CD14-positive monocyte (primary cell): ENCODE data around the gene OLFML1. TPM values are rescaled to one million over a fixed set of nuclear protein-coding genes. Genes with fewer than 3 reads are reported as not detected.

Source experiments
- DNase-seq, 3 donors: peaks; one replicate each; pipeline ENCODE4 v3.0.0-alpha.2; 2011 to 2022
- H2AFZ ChIP-seq: 2 replicates; pipeline ENCODE4 v1.6.0; 2012; ENCODE audit warnings: mild to moderate bottlenecking, low read depth, low read length, inconsistent platforms; ENCODE audit not compliant: insufficient read depth, poor library complexity, severe bottlenecking
- H3K27ac ChIP-seq, 2 donors: 1 replicate in 1 of 2; 2 replicates in 1 of 2; pipeline ENCODE4 v1.5.1; 2012 to 2013; ENCODE audit warnings: low read length in 2 of 2, control low read depth in 1 of 2, inconsistent platforms in 1 of 2, low read depth in 1 of 2, mild to moderate bottlenecking in 1 of 2
- H3K27me3 ChIP-seq, 2 donors: one replicate each; pipeline versions ENCODE4 v1.6.0 to v1.6.1; 2011 to 2013; ENCODE audit warnings: low read length in 2 of 2; ENCODE audit not compliant: control insufficient read depth in 2 of 2, insufficient read depth in 2 of 2
- H3K36me3 ChIP-seq, 2 donors: replicated peaks in 1 of 2; 1 replicate in 1 of 2; 2 replicates in 1 of 2; pipeline versions ENCODE4 v1.5.1 to v1.6.1; 2012 to 2013; ENCODE audit warnings: low read length in 2 of 2, control low read depth in 1 of 2, inconsistent platforms in 1 of 2, mild to moderate bottlenecking in 1 of 2; ENCODE audit not compliant: insufficient read depth in 2 of 2, control insufficient read depth in 1 of 2
- H3K4me1 ChIP-seq, 2 donors: 1 replicate in 1 of 2; 2 replicates in 1 of 2; pipeline versions ENCODE4 v1.5.1 to v1.6.1; 2012 to 2013; ENCODE audit warnings: low read length in 2 of 2, control low read depth in 1 of 2, inconsistent platforms in 1 of 2, mild to moderate bottlenecking in 1 of 2, moderate library complexity in 1 of 2; ENCODE audit not compliant: insufficient read depth in 2 of 2, control insufficient read depth in 1 of 2
- H3K4me2 ChIP-seq: replicated peaks from 2 replicates; pipeline ENCODE3; 2012; ENCODE audit warnings: low read length, moderate library complexity, mild to moderate bottlenecking; ENCODE audit not compliant: poor library complexity, severe bottlenecking; ENCODE audit errors: extremely low read depth
- H3K4me3 ChIP-seq, 3 experiments: fragments of 200-600 bp in 1 of 3; sonication (generic) in 1 of 3; replicated peaks in 1 of 3; 1 replicate in 2 of 3; 2 replicates in 1 of 3; pipeline ENCODE4 v1.5.1; 2011 to 2013; ENCODE audit warnings: low read length in 3 of 3, mild to moderate bottlenecking in 3 of 3, control low read depth in 2 of 3, low read depth in 2 of 3, inconsistent platforms in 1 of 3, moderate library complexity in 1 of 3
- H3K79me2 ChIP-seq: 2 replicates; pipeline ENCODE4 v1.6.0; 2012; ENCODE audit warnings: mild to moderate bottlenecking, control low read depth, inconsistent platforms, low read length, moderate library complexity; ENCODE audit not compliant: insufficient read depth
- H3K9ac ChIP-seq: 2 replicates; pipeline ENCODE4 v1.6.0; 2017; ENCODE audit warnings: low read length, mild to moderate bottlenecking; ENCODE audit not compliant: insufficient read depth, poor library complexity, severe bottlenecking
- H3K9me3 ChIP-seq, 2 donors: replicated peaks in 1 of 2; 1 replicate in 1 of 2; 2 replicates in 1 of 2; pipeline versions ENCODE4 v1.5.1 to v1.6.1; 2012 to 2013; ENCODE audit warnings: low read length in 2 of 2, control low read depth in 1 of 2; ENCODE audit not compliant: control insufficient read depth in 1 of 2, insufficient read depth in 1 of 2
- H4K20me1 ChIP-seq: 2 replicates; pipeline ENCODE4 v1.6.0; 2012; ENCODE audit warnings: mild to moderate bottlenecking, low read length, control low read depth, moderate library complexity; ENCODE audit not compliant: insufficient read depth
- H3K27ac Mint-ChIP-seq, 7 donors: one replicate each; pipeline ENCODE4 v1.8.0; 2020; ENCODE audit warnings: mild to moderate bottlenecking in 7 of 7, mixed read lengths in 7 of 7, moderate library complexity in 6 of 7, inconsistent platforms in 2 of 7
- H3K27me3 Mint-ChIP-seq, 3 donors: one replicate each; pipeline ENCODE4 v1.8.0; 2021 to 2022; ENCODE audit warnings: low read depth in 3 of 3, mild to moderate bottlenecking in 3 of 3, mixed read lengths in 3 of 3, moderate library complexity in 3 of 3, inconsistent platforms in 1 of 3
- H3K36me3 Mint-ChIP-seq, 2 donors: one replicate each; pipeline ENCODE4 v1.8.0; 2020; ENCODE audit warnings: mixed read lengths in 2 of 2, inconsistent platforms in 1 of 2, mild to moderate bottlenecking in 1 of 2
- H3K4me1 Mint-ChIP-seq: one replicate; pipeline ENCODE4 v1.8.0; 2020; ENCODE audit warnings: mild to moderate bottlenecking, mixed read lengths
- H3K4me3 Mint-ChIP-seq, 2 donors: one replicate each; pipeline ENCODE4 v1.8.0; 2020; ENCODE audit warnings: mild to moderate bottlenecking in 2 of 2, mixed read lengths in 2 of 2, moderate library complexity in 1 of 2
- H3K9me3 Mint-ChIP-seq, 7 donors: one replicate each; pipeline ENCODE4 v1.8.0; 2020 to 2022; ENCODE audit warnings: mixed read lengths in 7 of 7, mild to moderate bottlenecking in 6 of 7, moderate library complexity in 6 of 7, inconsistent platforms in 2 of 7
- WGBS: methylation state at CpG from one replicate; pipeline ENCODE4 v1.1.5; 2013; ENCODE audit warnings: missing lambda C conversion rate; ENCODE audit not compliant: insufficient coverage; 5-methylcytosine and 5-hydroxymethylcytosine counted together
- intact Hi-C, 2 donors: fragments of 100-400 bp; cut with micrococcal nuclease; formaldehyde crosslinking; loops; one replicate each; pipeline versions ENCODE4 v1.15.0 to v1.15.1; 2023
- polyA plus RNA-seq, 3 donors: library from polyadenylated mRNA; depleted of rRNA in 1 of 3; unstranded in 2 of 3; stranded (reverse) in 1 of 3; fragments of 300-500 nt in 2 of 3; fragments of >200 nt in 1 of 3; fragmentation: Illumina TruSeq in 2 of 3; gene quantifications; 1 replicate in 2 of 3; 2 replicates in 1 of 3; pipeline ENCODE4 v1.2.3, GENCODE V29; 2012 to 2021
- TF ChIP-seq, protein P1 (sequence below): fragments of 200-600 bp; IDR thresholded peaks from one replicate; pipeline ENCODE4 v1.8.0; 2022; ENCODE audit warnings: antibody characterized with exemption, mild to moderate bottlenecking

The OLFML1 gene
- polyA plus RNA-seq, 3 donors = 0.11 to 0.17 TPM; not detected in 1

DNA sequence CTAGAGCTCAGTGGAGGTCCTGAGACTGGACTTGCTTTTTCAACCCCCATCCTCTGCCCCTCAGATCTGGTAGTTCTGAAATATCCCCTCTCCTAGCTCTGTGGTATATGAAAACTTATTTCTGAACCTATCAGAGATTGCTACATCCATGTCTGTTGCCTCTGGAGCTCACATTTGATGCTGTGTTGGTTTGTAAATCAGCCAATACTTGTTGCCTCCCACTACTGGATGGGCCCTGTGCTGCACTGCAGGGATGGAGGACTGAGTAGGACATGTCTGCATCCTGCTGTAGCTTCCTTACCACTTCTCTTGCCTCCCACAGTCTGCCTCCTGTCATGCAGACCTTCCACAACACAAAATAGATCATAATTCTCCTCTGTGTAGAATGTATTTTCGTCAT lies 5.2 kb downstream of the OLFML1 start:
- Histone ChIP-seq H3K9ac (no peak overlapping the region), H3K4me1 (peaks cover 12 to 15% of the 10 kb centered on the region in 2 donors), H3K27ac (no peak overlapping the region), H3K27me3 (no peaks in the 10 kb centered on the region), H3K9me3 (no peaks in the 10 kb centered on the region), H3K79me2 (no peaks in the 10 kb centered on the region), H2AFZ (no peak overlapping the region), H3K36me3 (no peaks in the 10 kb centered on the region), H3K4me2 (no peak overlapping the region), H3K4me3 (no peak overlapping the region), H4K20me1 (no peaks in the 10 kb centered on the region)
- Mint-ChIP-seq H3K9me3 (no peaks in the 10 kb centered on the region), H3K4me1 (peaks cover 17% of the 10 kb centered on the region), H3K36me3 (peaks cover 0 to 3% of the 10 kb centered on the region in 2 donors), H3K4me3 (no peak overlapping the region), H3K27ac (no peak overlapping the region), H3K27me3 (peaks cover 0 to 1% (median 0%) of the 10 kb centered on the region in 3 donors)
- TF ChIP-seq, protein P1, sequence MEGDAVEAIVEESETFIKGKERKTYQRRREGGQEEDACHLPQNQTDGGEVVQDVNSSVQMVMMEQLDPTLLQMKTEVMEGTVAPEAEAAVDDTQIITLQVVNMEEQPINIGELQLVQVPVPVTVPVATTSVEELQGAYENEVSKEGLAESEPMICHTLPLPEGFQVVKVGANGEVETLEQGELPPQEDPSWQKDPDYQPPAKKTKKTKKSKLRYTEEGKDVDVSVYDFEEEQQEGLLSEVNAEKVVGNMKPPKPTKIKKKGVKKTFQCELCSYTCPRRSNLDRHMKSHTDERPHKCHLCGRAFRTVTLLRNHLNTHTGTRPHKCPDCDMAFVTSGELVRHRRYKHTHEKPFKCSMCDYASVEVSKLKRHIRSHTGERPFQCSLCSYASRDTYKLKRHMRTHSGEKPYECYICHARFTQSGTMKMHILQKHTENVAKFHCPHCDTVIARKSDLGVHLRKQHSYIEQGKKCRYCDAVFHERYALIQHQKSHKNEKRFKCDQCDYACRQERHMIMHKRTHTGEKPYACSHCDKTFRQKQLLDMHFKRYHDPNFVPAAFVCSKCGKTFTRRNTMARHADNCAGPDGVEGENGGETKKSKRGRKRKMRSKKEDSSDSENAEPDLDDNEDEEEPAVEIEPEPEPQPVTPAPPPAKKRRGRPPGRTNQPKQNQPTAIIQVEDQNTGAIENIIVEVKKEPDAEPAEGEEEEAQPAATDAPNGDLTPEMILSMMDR = no peak
- WGBS = no CpG with 5 or more reads among the region's 1 CpG
- intact Hi-C loops = loop anchor here in 1 of 2 donors (10.0 kb wide), 1 partner anchor 174 kb away; no protein-coding TSS in a partner anchor
- DNase-seq = no peak

- DNase-seq = no peak
- Mint-ChIP-seq H3K27me3 (peaks cover 0 to 3% (median 1%) of the 10 kb centered on the region in 3 donors), H3K9me3 (no peaks in the 10 kb centered on the region), H3K4me3 (no peak overlapping the region), H3K4me1 (peaks cover 33% of the 10 kb centered on the region), H3K27ac (no peak overlapping the region), H3K36me3 (peaks cover 0 to 3% of the 10 kb centered on the region in 2 donors)
- H4K20me1 ChIP-seq = no peaks in the 10 kb centered on the region
- WGBS = 100% methylated on average over 1 of the region's 1 CpG
- peaks cover 29 to 33% of the 10 kb centered on the region in 2 donors for H3K4me1 ChIP-seq
- TF ChIP-seq, protein P1 = no peak
- H3K79me2 ChIP-seq = no peaks in the 10 kb centered on the region
- H3K27ac ChIP-seq = no peak overlapping the region
- H3K4me3 ChIP-seq = no peak overlapping the region
- H3K27me3 ChIP-seq = no peaks in the 10 kb centered on the region
- intact Hi-C loops = loop anchor here in 1 of 2 donors (10.0 kb wide), 1 partner anchor 173 kb away; no protein-coding TSS in a partner anchor
- no peaks in the 10 kb centered on the region for H3K9me3 ChIP-seq
- H3K4me2 ChIP-seq = no peak overlapping the region
- no peaks in the 10 kb centered on the region for H3K36me3 ChIP-seq
- no peak overlapping the region for H2AFZ ChIP-seq
- H3K9ac ChIP-seq = no peak overlapping the region
These were observed 6.9 kb downstream of the OLFML1 start for GRCh38 chr11:7492253-7492652.
